MG63 (cell line): Measurements from ENCODE around the gene ABCC8. TPM values are rescaled to one million over a fixed set of nuclear protein-coding genes. Genes with fewer than 3 reads are reported as not detected.

ENCODE experiments used
- DNase-seq: peaks from one replicate; pipeline ENCODE4 v3.0.0-alpha.2; 2020
- H3K27me3 ChIP-seq: fragments of 250-450 bp; sonication (Bioruptor Pico); 2 replicates; pipeline ENCODE4 v1.5.1; 2020; ENCODE audit warnings: mild to moderate bottlenecking, moderate library complexity
- H3K36me3 ChIP-seq: fragments of 250-450 bp; sonication (Bioruptor Pico); 2 replicates; pipeline ENCODE4 v1.5.1; 2020; ENCODE audit warnings: mild to moderate bottlenecking, moderate library complexity
- H3K4me3 ChIP-seq: fragments of 250-450 bp; sonication (Bioruptor Pico); 2 replicates; pipeline ENCODE4 v1.5.1; 2020; ENCODE audit warnings: mild to moderate bottlenecking, moderate library complexity
- H3K9me3 ChIP-seq: fragments of 250-450 bp; sonication (Bioruptor Pico); 2 replicates; pipeline ENCODE4 v1.5.1; 2020; ENCODE audit warnings: mild to moderate bottlenecking, moderate library complexity
- total RNA-seq: library from RNA; depleted of rRNA; stranded (reverse); fragments of >200 nt; shearing (Covaris generic); gene quantifications from 2 replicates; pipeline ENCODE4 v1.2.3, GENCODE V29; 2014; ENCODE audit warnings: low replicate concordance

Gene ABCC8
- total RNA-seq, 1 experiment from 2014 or later: not detected

GRCh38 chr11:17391493-17392355 is 84.9 kb downstream of the ABCC8 start:
- no peaks in the 10 kb centered on the region for H3K36me3 ChIP-seq
- DNase-seq: no peak

DNA sequence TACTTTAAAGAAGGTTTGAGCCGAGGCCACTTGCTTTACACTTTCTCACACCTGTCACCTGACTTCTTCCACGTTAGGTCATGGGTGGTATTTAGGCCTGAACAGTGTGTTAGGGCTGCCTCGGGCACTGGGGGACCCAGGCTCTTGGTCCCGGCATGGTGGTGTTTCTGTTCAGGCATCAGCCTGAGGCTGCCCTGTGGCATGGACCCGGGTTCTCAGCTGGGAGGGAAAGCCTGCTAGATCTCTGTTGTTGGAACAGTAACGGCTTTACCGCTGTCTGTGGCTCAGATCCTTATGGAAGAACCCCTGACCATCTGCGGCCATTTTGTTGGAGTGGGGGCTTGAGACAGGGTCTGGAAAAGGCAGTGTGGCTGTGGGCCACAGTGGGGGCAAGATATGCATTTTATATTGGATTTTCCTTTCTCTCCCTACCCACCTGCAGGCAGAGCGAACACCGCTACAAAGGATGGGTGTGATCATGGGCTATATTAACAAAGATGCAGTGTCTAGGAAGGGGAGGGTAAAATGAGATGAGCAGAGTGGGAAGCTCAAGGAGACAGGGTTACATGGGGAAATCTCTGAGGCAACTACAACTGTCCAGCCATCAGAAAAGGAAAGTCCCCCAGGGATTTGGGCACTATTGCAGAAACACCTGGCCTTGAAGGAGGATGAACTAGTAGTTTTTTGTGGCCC is 86.5 kb downstream of the ABCC8 start:
- H3K4me3 ChIP-seq: no peak overlapping the region
- H3K27me3 ChIP-seq: no peaks in the 10 kb centered on the region
- no peaks in the 10 kb centered on the region for H3K9me3 ChIP-seq
- no peak for DNase-seq
- H3K36me3 ChIP-seq: no peaks in the 10 kb centered on the region

More at GRCh38 chr11:17391493-17392355, 84.9 kb downstream of the ABCC8 start:
- no peak overlapping the region for H3K4me3 ChIP-seq
- H3K27me3 ChIP-seq: no peaks in the 10 kb centered on the region
- no peaks in the 10 kb centered on the region for H3K9me3 ChIP-seq

- Histone ChIP-seq H3K27me3 (no peaks in the 10 kb centered on the region), H3K36me3 (no peaks in the 10 kb centered on the region), H3K9me3 (no peaks in the 10 kb centered on the region), H3K4me3 (peak overlapping the region; percentile 42)
- DNase-seq: peak; percentile 40
Observed at GRCh38 chr11:17389211-17389956, 87.3 kb downstream of the ABCC8 start.

GRCh38 chr11:17388609-17389210 is 87.9 kb downstream of the ABCC8 start, which contains the start of gene KCNJ11:
TSS of gene KCNJ11 (minus strand) at chr11:17388659. CDS start at chr11:17388091, 568 bp downstream.
- H3K27me3 ChIP-seq: no peaks in the 10 kb centered on the region
- no peaks in the 10 kb centered on the region for H3K9me3 ChIP-seq
- H3K4me3 ChIP-seq: peak within 1 kb of the TSS; percentile 42
- no peaks in the 10 kb centered on the region for H3K36me3 ChIP-seq
- DNase-seq: no peak

- Histone ChIP-seq H3K9me3 (no peaks in the 10 kb centered on the region), H3K4me3 (no peak overlapping the region), H3K36me3 (no peaks in the 10 kb centered on the region), H3K27me3 (no peaks in the 10 kb centered on the region)
- no peak for DNase-seq
Observed at GRCh38 chr11:17387811-17388210, 88.8 kb downstream of the ABCC8 start.

DNA sequence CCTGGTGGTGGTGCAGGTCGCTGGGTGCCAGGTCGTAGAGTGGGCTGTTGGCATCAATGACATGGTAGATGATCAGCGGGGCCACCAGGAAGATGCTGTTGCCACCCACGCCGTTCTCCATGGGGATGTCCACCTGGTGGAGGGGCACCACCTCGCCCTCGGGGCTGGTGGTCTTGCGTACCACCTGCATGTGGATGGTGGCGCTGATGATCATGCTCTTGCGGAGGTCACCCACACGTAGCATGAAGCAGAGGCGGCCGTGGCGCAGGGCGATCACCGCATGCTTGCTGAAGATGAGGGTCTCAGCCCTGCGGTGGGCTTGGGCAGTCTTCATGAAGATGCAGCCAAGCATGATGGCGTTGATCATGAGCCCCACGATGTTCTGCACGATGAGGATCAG is 89.4 kb downstream of the ABCC8 start:
- Histone ChIP-seq H3K27me3 (no peaks in the 10 kb centered on the region), H3K4me3 (no peak overlapping the region), H3K36me3 (no peaks in the 10 kb centered on the region), H3K9me3 (no peaks in the 10 kb centered on the region)
- no peak for DNase-seq

DNA sequence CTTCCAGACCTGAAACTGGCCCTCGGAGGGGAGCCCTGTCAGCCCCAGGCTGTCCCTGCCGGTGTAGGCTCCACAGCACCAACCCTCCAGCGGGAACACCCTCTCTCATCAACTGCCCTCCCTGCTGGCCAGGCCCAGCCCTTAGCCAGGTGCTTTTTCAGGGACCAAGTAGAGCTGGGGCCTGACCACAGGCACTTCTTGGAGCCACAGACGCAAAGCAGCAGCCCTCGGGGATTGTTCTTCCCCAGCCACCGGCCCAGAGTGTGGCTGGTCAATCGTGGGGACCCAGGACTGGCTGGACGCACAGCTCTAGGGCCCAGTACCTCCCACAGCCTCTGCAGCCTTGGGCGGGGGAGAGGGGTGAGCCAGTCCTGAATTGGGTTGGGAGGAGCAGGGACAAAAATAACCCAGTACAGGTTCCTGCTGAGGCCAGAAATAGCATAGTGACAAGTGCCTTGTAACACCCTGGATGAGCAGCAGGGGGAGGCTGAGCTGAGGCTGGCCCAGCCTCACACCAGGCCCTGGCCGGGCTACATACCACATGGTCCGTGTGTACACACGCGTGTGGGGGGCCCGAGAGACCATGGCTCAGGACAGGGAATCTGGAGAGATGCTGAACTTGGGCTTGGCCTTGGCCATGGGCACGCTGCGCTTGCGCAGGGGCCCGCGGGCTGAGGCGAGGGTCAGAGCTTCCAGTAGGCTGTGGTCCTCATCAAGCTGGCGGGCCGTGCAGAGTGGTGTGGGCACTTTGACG is 90.1 kb downstream of the ABCC8 start:
- no peaks in the 10 kb centered on the region for H3K27me3 ChIP-seq
- H3K9me3 ChIP-seq: no peaks in the 10 kb centered on the region
- no peak overlapping the region for H3K4me3 ChIP-seq
- H3K36me3 ChIP-seq: no peaks in the 10 kb centered on the region
- DNase-seq: peak; percentile 12

GRCh38 chr11:17385926-17386325 is 90.7 kb downstream of the ABCC8 start:
- no peak for DNase-seq
- H3K4me3 ChIP-seq: no peak overlapping the region
- no peaks in the 10 kb centered on the region for H3K36me3 ChIP-seq
- no peaks in the 10 kb centered on the region for H3K27me3 ChIP-seq
- H3K9me3 ChIP-seq: no peaks in the 10 kb centered on the region

- Histone ChIP-seq H3K4me3 (no peak overlapping the region), H3K36me3 (no peaks in the 10 kb centered on the region), H3K27me3 (no peaks in the 10 kb centered on the region), H3K9me3 (no peaks in the 10 kb centered on the region)
- DNase-seq: no peak
Observed at GRCh38 chr11:17385492-17385891, 91.2 kb downstream of the ABCC8 start.

GRCh38 chr11:17384002-17384511 is 92.6 kb downstream of the ABCC8 start:
- no peak overlapping the region for H3K4me3 ChIP-seq
- peak; percentile 45 for DNase-seq

GRCh38 chr11:17383461-17383860 is 93.2 kb downstream of the ABCC8 start:
- DNase-seq: no peak
- H3K9me3 ChIP-seq: no peaks in the 10 kb centered on the region
- H3K4me3 ChIP-seq: no peak overlapping the region
- H3K27me3 ChIP-seq: no peaks in the 10 kb centered on the region
- no peaks in the 10 kb centered on the region for H3K36me3 ChIP-seq

More at GRCh38 chr11:17384002-17384511, 92.6 kb downstream of the ABCC8 start:
- Histone ChIP-seq H3K9me3 (no peaks in the 10 kb centered on the region), H3K27me3 (no peaks in the 10 kb centered on the region), H3K36me3 (no peaks in the 10 kb centered on the region)

DNA sequence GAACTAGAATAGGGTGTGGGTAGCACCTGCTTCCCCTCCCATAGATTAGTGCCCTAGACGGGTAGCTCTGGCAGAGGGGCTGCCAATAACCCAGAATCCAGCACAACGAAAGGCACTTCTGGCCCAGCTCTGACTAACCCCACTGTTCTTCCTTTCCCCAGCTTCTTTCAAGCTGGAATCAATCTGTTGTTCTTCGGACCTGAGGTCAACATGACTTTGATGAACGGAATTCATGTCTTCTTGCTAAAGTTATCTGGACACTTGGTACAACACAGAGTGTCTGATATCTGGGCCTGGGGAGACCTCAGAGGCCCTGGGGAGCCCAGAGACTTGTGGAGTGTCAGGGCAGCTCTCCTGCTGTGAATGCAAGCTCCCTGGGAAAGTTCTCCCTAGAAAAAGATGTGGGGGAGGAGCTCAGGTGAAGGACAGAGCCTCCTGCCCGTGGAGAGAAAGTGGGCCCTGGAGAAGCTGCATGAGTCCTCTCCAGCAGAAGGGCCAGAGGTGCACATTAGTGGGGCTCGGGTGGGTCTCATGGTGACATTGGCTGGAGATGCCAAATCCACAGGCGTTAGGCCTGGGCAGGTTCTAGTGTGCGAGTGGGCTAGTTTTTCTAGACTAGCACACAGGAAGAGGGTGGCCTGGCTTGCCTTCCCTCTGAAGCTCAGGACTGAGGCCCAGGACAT is 94.5 kb downstream of the ABCC8 start:
- H3K9me3 ChIP-seq: no peaks in the 10 kb centered on the region
- H3K27me3 ChIP-seq: no peaks in the 10 kb centered on the region
- no peaks in the 10 kb centered on the region for H3K36me3 ChIP-seq
- DNase-seq: no peak
- H3K4me3 ChIP-seq: no peak overlapping the region

GRCh38 chr11:17381156-17381555 is 95.5 kb downstream of the ABCC8 start:
- Histone ChIP-seq H3K9me3 (no peaks in the 10 kb centered on the region), H3K4me3 (no peak overlapping the region), H3K36me3 (no peaks in the 10 kb centered on the region), H3K27me3 (no peaks in the 10 kb centered on the region)
- DNase-seq: no peak

DNA sequence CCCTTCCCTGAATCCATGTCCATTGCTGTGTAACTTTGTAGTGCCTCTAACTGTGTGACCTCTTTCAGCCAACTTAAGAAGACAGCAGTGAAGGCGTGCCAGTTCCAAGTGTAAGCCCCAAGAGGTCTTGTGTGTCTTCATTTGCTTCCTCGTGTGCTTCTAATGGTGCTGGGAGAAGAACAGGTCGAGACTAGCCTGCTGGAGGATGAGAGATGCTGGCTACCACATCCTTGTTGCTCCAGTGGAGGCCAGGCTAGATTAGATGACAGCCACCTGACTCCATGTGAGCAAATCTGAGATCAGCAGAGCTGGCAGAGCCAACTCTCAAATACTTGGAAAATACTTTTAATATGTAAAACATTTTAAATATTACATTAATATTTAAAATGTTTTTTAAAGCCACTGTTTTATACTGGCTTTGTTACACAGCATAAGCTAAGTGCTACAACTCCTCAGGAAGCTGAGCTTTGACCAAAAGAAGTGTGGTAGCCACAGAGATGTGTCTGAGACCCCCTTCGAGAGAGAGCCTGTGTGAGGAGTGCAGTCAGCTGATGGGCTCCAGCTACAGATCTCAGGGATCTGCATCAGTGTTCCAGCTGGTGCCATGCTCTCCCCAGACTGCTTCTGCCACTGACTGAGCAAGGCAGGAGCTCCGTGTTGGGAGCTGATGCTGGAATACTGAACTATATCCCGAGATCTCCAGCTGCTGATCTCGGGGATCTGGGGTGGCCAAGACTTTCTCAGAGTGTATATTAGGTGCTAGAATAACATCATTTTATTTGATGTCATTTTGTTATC is 97.1 kb downstream of the ABCC8 start:
- no peaks in the 10 kb centered on the region for H3K36me3 ChIP-seq
- no peaks in the 10 kb centered on the region for H3K9me3 ChIP-seq
- DNase-seq: no peak
- no peak overlapping the region for H3K4me3 ChIP-seq
- H3K27me3 ChIP-seq: no peaks in the 10 kb centered on the region

DNA sequence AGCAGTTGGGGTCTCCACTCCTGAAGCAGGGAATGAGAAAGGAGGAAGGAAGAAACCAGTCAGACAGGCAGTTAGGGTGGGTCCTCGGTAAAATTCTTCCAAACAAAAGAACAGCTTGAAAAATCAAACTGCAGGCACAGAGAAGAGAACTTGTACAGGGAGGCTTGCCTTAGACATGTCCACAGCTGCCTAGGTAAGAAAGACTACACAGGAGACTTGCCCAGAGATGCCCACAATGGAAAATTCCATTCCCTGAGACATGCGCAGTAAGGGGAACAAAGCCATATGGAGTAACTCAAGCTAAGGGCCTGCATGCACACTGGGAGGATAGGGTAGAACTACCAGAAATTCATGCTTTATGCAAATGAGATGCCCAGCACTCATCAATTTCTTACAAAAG is 98.0 kb downstream of the ABCC8 start:
- no peaks in the 10 kb centered on the region for H3K36me3 ChIP-seq
- no peaks in the 10 kb centered on the region for H3K27me3 ChIP-seq
- H3K9me3 ChIP-seq: no peaks in the 10 kb centered on the region
- no peak overlapping the region for H3K4me3 ChIP-seq
- DNase-seq: no peak
